K562 (cell line): Measurements from ENCODE around the gene PKD2.

Experiments
- HDGF ChIP-seq: fragments of 450-650 bp; IDR thresholded peaks from 2 replicates; pipeline ENCODE4 v1.6.1; 2016
- POLR2A ChIP-seq: fragments of 450-650 bp; conservative IDR thresholded peaks from 2 replicates; pipeline ENCODE4 v1.6.1; 2016
- TAF1 ChIP-seq: IDR thresholded peaks from 2 replicates; pipeline ENCODE4 v1.6.1; 2011; ENCODE audit warnings: mild to moderate bottlenecking, low read length, moderate library complexity; ENCODE audit not compliant: insufficient read depth, control insufficient read depth, severe bottlenecking; ENCODE audit errors: extremely low read depth
- TEAD1 ChIP-seq, 2 experiments: fragments of 450-650 bp in 1 of 2; sonication (generic) in 1 of 2; formaldehyde crosslinking; IDR thresholded peaks; 2 replicates each; pipeline versions ENCODE4 v1.4.0 to v1.8.0; 2020 to 2022; ENCODE audit warnings: mild to moderate bottlenecking in 2 of 2, missing genetic modification reagents in 1 of 2
- ZNF76 ChIP-seq: fragments of 250-450 bp; sonication (Bioruptor Pico); IDR thresholded peaks from 2 replicates; pipeline ENCODE4 v1.4.0; 2020; ENCODE audit warnings: mild to moderate bottlenecking, moderate library complexity, borderline replicate concordance
- TF ChIP-seq, protein P1 (sequence below), 3 experiments: IDR thresholded peaks in 2 of 3; conservative IDR thresholded peaks in 1 of 3; 2 replicates each; pipeline ENCODE4 v1.5.1; 2011 to 2012; ENCODE audit warnings: low read length in 3 of 3, mild to moderate bottlenecking in 3 of 3, control low read depth in 2 of 3, improper control_type of control experiment in 1 of 3, inconsistent platforms in 1 of 3, low read depth in 1 of 3, mixed read lengths in 1 of 3, moderate library complexity in 1 of 3; ENCODE audit not compliant: insufficient read depth in 2 of 3

DNA sequence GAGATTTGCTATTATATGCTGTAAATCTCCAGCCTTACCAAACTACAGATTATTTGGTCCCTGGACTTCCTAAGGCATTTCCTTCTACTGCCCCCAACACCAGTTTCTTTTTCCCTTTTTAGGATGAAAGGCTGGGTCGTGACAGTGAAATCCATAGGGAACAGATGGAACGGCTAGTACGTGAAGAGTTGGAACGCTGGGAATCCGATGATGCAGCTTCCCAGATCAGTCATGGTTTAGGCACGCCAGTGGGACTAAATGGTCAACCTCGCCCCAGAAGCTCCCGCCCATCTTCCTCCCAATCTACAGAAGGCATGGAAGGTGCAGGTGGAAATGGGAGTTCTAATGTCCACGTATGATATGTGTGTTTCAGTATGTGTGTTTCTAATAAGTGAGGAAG, 67.9 kb downstream of the PKD2 start:
- TF ChIP-seq TEAD1 (CRISPR knock-in tag; IDR thresholded peaks at IDR 0.05): no peak
- TF ChIP-seq POLR2A: no peak
- no peak for TF ChIP-seq TAF1
- TF ChIP-seq, protein P1, sequence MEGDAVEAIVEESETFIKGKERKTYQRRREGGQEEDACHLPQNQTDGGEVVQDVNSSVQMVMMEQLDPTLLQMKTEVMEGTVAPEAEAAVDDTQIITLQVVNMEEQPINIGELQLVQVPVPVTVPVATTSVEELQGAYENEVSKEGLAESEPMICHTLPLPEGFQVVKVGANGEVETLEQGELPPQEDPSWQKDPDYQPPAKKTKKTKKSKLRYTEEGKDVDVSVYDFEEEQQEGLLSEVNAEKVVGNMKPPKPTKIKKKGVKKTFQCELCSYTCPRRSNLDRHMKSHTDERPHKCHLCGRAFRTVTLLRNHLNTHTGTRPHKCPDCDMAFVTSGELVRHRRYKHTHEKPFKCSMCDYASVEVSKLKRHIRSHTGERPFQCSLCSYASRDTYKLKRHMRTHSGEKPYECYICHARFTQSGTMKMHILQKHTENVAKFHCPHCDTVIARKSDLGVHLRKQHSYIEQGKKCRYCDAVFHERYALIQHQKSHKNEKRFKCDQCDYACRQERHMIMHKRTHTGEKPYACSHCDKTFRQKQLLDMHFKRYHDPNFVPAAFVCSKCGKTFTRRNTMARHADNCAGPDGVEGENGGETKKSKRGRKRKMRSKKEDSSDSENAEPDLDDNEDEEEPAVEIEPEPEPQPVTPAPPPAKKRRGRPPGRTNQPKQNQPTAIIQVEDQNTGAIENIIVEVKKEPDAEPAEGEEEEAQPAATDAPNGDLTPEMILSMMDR (IDR thresholded peaks at IDR 0.05 in 2 of 3, conservative IDR thresholded peaks at IDR 0.05 in 1 of 3; ENCODE audit: insufficient read depth in 2 of 3, low read depth in 1 of 3, low read length in 3 of 3): no peak
- no peak for TF ChIP-seq ZNF76 (CRISPR knock-in tag)
- TF ChIP-seq HDGF: no peak
